Endometrial microvascular endothelial cells (primary cell): ENCODE measurements around the gene SIGLEC14. TPM values are rescaled to one million over a fixed set of nuclear protein-coding genes. Genes with fewer than 3 reads are reported as not detected.

Source experiments
- in situ Hi-C: cut with HindIII; loops from 2 replicates; pipeline ENCODE4 v1.10.0; 2017; ENCODE audit warnings: low sequenced_read_pairs, low pct_unique_long_range_greater_than_20kb; ENCODE audit errors: inconsistent ontology term
- total RNA-seq: library from RNA; depleted of rRNA; stranded (reverse); fragments of >200 nt; gene quantifications from one replicate; pipeline ENCODE4 v1.2.3, GENCODE V29; 2015; ENCODE audit errors: inconsistent ontology term

The SIGLEC14 gene
- 0.28 TPM for total RNA-seq

- in situ Hi-C loops, result loop anchor here (10.0 kb wide), 1 partner anchor 62 kb away; no protein-coding TSS in a partner anchor
Observed at GRCh38 chr19:51646730-51647129, at the start of gene SIGLEC14. Gene SIGLEC14, minus strand, starts transcription at chr19:51646825. Its CDS starts 66 bp downstream, at chr19:51646759.

- in situ Hi-C loops, result no loop called here
Observed at GRCh38 chr19:51695702-51696315, 49.2 kb upstream of the SIGLEC14 start.

GRCh38 chr19:51695088-51695487 is 48.5 kb upstream of the SIGLEC14 start:
- in situ Hi-C loops, result no loop called here

- in situ Hi-C loops, result no loop called here
Observed at GRCh38 chr19:51694318-51695085, 47.9 kb upstream of the SIGLEC14 start.

GRCh38 chr19:51693819-51694218 is 47.2 kb upstream of the SIGLEC14 start:
- in situ Hi-C loops, result no loop called here

- in situ Hi-C loops, result no loop called here
Observed at GRCh38 chr19:51693260-51693659, 46.6 kb upstream of the SIGLEC14 start, which contains the start of gene SPACA6. Gene SPACA6, plus strand, starts transcription at chr19:51693330. Its CDS starts 197 bp downstream, at chr19:51693527.

GRCh38 chr19:51692468-51692867 is 45.8 kb upstream of the SIGLEC14 start:
- in situ Hi-C loops, result no loop called here

- in situ Hi-C loops, result no loop called here
Observed at GRCh38 chr19:51691584-51692428, 45.2 kb upstream of the SIGLEC14 start.

- in situ Hi-C loops, result no loop called here
Observed at GRCh38 chr19:51691074-51691583, 44.5 kb upstream of the SIGLEC14 start.

- in situ Hi-C loops, result no loop called here
Observed at GRCh38 chr19:51690454-51691073, 43.9 kb upstream of the SIGLEC14 start.

- in situ Hi-C loops, result no loop called here
Observed at GRCh38 chr19:51689751-51690453, 43.3 kb upstream of the SIGLEC14 start.

- in situ Hi-C loops, result no loop called here
Observed at GRCh38 chr19:51688671-51689571, 42.3 kb upstream of the SIGLEC14 start.

- in situ Hi-C loops, result no loop called here
Observed at GRCh38 chr19:51687791-51688670, 41.4 kb upstream of the SIGLEC14 start.

- in situ Hi-C loops, result no loop called here
Observed at GRCh38 chr19:51686171-51686570, 39.5 kb upstream of the SIGLEC14 start.

GRCh38 chr19:51681286-51681941 is 34.8 kb upstream of the SIGLEC14 start:
- in situ Hi-C loops, result no loop called here

GRCh38 chr19:51680474-51680873 is 33.8 kb upstream of the SIGLEC14 start:
- in situ Hi-C loops, result no loop called here
